ACC112 (cell line): ENCODE data around the gene PSG11.
"Not testable (repeated sequence)": the region's sequence is repeated elsewhere in the genome, so short reads cannot be mapped to it uniquely, and the experiment has no call there.

Experiments used
- H2AFZ ChIP-seq: fragments of 200-600 bp; sonication (generic); one replicate; pipeline ENCODE4 v1.6.0; 2017; ENCODE audit warnings: antibody characterized with exemption, low read length; ENCODE audit not compliant: unreplicated experiment
- H3K27ac ChIP-seq: fragments of 200-600 bp; sonication (generic); 2 replicates; pipeline ENCODE4 v1.5.1; 2014; ENCODE audit warnings: low read depth, mild to moderate bottlenecking, antibody characterized with exemption, low read length, moderate library complexity
- H3K27me3 ChIP-seq: fragments of 200-600 bp; sonication (generic); 2 replicates; pipeline ENCODE4 v1.6.1; 2014; ENCODE audit warnings: mild to moderate bottlenecking, antibody characterized with exemption, low read length, moderate library complexity, mixed read lengths; ENCODE audit not compliant: insufficient read depth
- H3K36me3 ChIP-seq: fragments of 200-600 bp; sonication (generic); 2 replicates; pipeline ENCODE4 v1.6.1; 2016; ENCODE audit warnings: mild to moderate bottlenecking, antibody characterized with exemption, low read length, moderate library complexity, mixed read lengths; ENCODE audit not compliant: insufficient read depth
- H3K4me1 ChIP-seq: fragments of 200-600 bp; sonication (generic); one replicate; pipeline ENCODE4 v1.6.1; 2016; ENCODE audit warnings: low read length, mixed read lengths; ENCODE audit not compliant: insufficient read depth, unreplicated experiment, control insufficient read depth
- H3K4me3 ChIP-seq: fragments of 200-600 bp; sonication (generic); 2 replicates; pipeline ENCODE4 v1.5.1; 2014; ENCODE audit warnings: mild to moderate bottlenecking, low read depth, low read length
- H3K79me2 ChIP-seq: fragments of 200-600 bp; sonication (generic); one replicate; pipeline ENCODE4 v1.6.0; 2016; ENCODE audit warnings: low read length; ENCODE audit not compliant: control insufficient read depth, unreplicated experiment, insufficient read depth

The PSG11 gene

GRCh38 chr19:43027985-43028384 lies 1.7 kb upstream of the PSG11 start:
- H3K4me3 ChIP-seq, H2AFZ ChIP-seq, H3K27ac ChIP-seq, H3K4me1 ChIP-seq, H3K27me3 ChIP-seq, H3K36me3 ChIP-seq, H3K79me2 ChIP-seq: not testable (repeated sequence)

- H3K79me2 ChIP-seq, H3K4me3 ChIP-seq, H3K27me3 ChIP-seq, H3K36me3 ChIP-seq, H3K27ac ChIP-seq, H2AFZ ChIP-seq, H3K4me1 ChIP-seq: not testable (repeated sequence)
Measured at GRCh38 chr19:43027061-43027460, 792 bp upstream of the PSG11 start.

- H3K27ac ChIP-seq, result peak overlapping the region; percentile 94
- H3K27me3 ChIP-seq, H3K36me3 ChIP-seq, H3K4me1 ChIP-seq, H2AFZ ChIP-seq, H3K79me2 ChIP-seq, H3K4me3 ChIP-seq: not testable (repeated sequence)
Measured at GRCh38 chr19:43022098-43022497, 4.2 kb downstream of the PSG11 start.

- not testable (repeated sequence) for H3K4me1 ChIP-seq, H3K4me3 ChIP-seq, H3K36me3 ChIP-seq, H3K27me3 ChIP-seq, H3K79me2 ChIP-seq, H2AFZ ChIP-seq
- H3K27ac ChIP-seq, result peak overlapping the region; percentile 94
Measured at GRCh38 chr19:43021629-43022028, 4.6 kb downstream of the PSG11 start.

GRCh38 chr19:43019588-43019987 lies 6.7 kb downstream of the PSG11 start:
- not testable (repeated sequence) for H3K27ac ChIP-seq, H3K27me3 ChIP-seq, H3K4me1 ChIP-seq, H3K36me3 ChIP-seq, H3K4me3 ChIP-seq, H3K79me2 ChIP-seq, H2AFZ ChIP-seq

- not testable (repeated sequence) for H2AFZ ChIP-seq, H3K79me2 ChIP-seq, H3K36me3 ChIP-seq, H3K4me3 ChIP-seq, H3K27me3 ChIP-seq, H3K4me1 ChIP-seq, H3K27ac ChIP-seq
Measured at GRCh38 chr19:43005841-43006240, 20.4 kb downstream of the PSG11 start.

GRCh38 chr19:43004846-43005245 lies 21.4 kb downstream of the PSG11 start:
- not testable (repeated sequence) for H3K36me3 ChIP-seq

GRCh38 chr19:43003634-43004033 lies 22.6 kb downstream of the PSG11 start:
- H3K79me2 ChIP-seq, H3K27me3 ChIP-seq, H3K27ac ChIP-seq, H3K4me1 ChIP-seq, H2AFZ ChIP-seq, H3K4me3 ChIP-seq, H3K36me3 ChIP-seq: not testable (repeated sequence)

More at GRCh38 chr19:43004846-43005245, 21.4 kb downstream of the PSG11 start:
- not testable (repeated sequence) for H3K27me3 ChIP-seq, H3K27ac ChIP-seq, H3K79me2 ChIP-seq, H3K4me3 ChIP-seq, H2AFZ ChIP-seq, H3K4me1 ChIP-seq

GRCh38 chr19:43002948-43003347 lies 23.3 kb downstream of the PSG11 start:
- H2AFZ ChIP-seq, H3K27me3 ChIP-seq, H3K4me1 ChIP-seq, H3K4me3 ChIP-seq, H3K36me3 ChIP-seq, H3K27ac ChIP-seq, H3K79me2 ChIP-seq: not testable (repeated sequence)

GRCh38 chr19:42996161-42996560 lies 30.1 kb downstream of the PSG11 start:
- not testable (repeated sequence) for H3K4me3 ChIP-seq, H3K4me1 ChIP-seq, H3K79me2 ChIP-seq, H2AFZ ChIP-seq, H3K36me3 ChIP-seq, H3K27me3 ChIP-seq, H3K27ac ChIP-seq

- H3K4me1 ChIP-seq, H3K4me3 ChIP-seq, H2AFZ ChIP-seq, H3K27me3 ChIP-seq, H3K79me2 ChIP-seq, H3K27ac ChIP-seq, H3K36me3 ChIP-seq: not testable (repeated sequence)
Measured at GRCh38 chr19:42992029-42992604, 34.2 kb downstream of the PSG11 start.

GRCh38 chr19:42989851-42990250 lies 36.4 kb downstream of the PSG11 start:
- H3K4me3 ChIP-seq, result no peak overlapping the region
- H3K4me1 ChIP-seq, result peaks cover 4% of the 10 kb centered on the region
- H3K36me3 ChIP-seq, result no peaks in the 10 kb centered on the region
- no peaks in the 10 kb centered on the region for H3K27me3 ChIP-seq
- no peaks in the 10 kb centered on the region for H3K79me2 ChIP-seq
- H3K27ac ChIP-seq, result no peak overlapping the region
- H2AFZ ChIP-seq, result no peak overlapping the region
